Inflammatory macrophage (primary cell): Measurements from ENCODE around the gene ABCB7.
"Not testable (repeated sequence)": the region's sequence is repeated elsewhere in the genome, so short reads cannot be mapped to it uniquely, and the experiment has no call there.

Experiments used
- DNase-seq, 2 donors: peaks; one replicate each; pipeline ENCODE4 v3.0.0-alpha.2; 2020 to 2022
- total RNA-seq, 18 experiments: gene quantifications; one replicate each; lab custom pipeline; 2026; ENCODE audit warnings: mixed read lengths in 6 of 18, inconsistent platforms in 2 of 18; lab: John Stamatoyannopoulos, UW

The ABCB7 gene
- 14.6 to 49.6 (median 35.4) reads per million in 18 experiments for total RNA-seq

GRCh38 chrX:75155827-75156525, at the start of gene ABCB7:
ABCB7 (minus strand) TSS chrX:75156283; CDS start chrX:75156272, 11 bp downstream.
- peak; percentile 54 to 61 for DNase-seq

- DNase-seq = not testable (repeated sequence)
Observed at GRCh38 chrX:75188415-75189206, 32.5 kb upstream of the ABCB7 start.

GRCh38 chrX:75181721-75182120, 25.6 kb upstream of the ABCB7 start:
- DNase-seq = no peak

GRCh38 chrX:75179536-75180293, 23.6 kb upstream of the ABCB7 start:
- not testable (repeated sequence) for DNase-seq

GRCh38 chrX:75172257-75172890, 16.3 kb upstream of the ABCB7 start:
- DNase-seq = not testable (repeated sequence)

GRCh38 chrX:75158054-75158453, 2.0 kb upstream of the ABCB7 start:
- no peak for DNase-seq

GRCh38 chrX:75156531-75156945, 455 bp upstream of the ABCB7 start:
- peak in 1 of 2 donors; percentile 1 for DNase-seq

GRCh38 chrX:75155447-75155826, 646 bp downstream of the ABCB7 start:
- DNase-seq = peak in 1 of 2 donors; percentile 6

- DNase-seq = no peak
Observed at GRCh38 chrX:75154871-75155270, 1.2 kb downstream of the ABCB7 start.

- DNase-seq = no peak
Observed at GRCh38 chrX:75151827-75152592, 4.1 kb downstream of the ABCB7 start.

GRCh38 chrX:75149654-75150053, 6.4 kb downstream of the ABCB7 start:
- DNase-seq = no peak

- DNase-seq = no peak
Observed at GRCh38 chrX:75132672-75133071, 23.4 kb downstream of the ABCB7 start.

- DNase-seq = no peak
Observed at GRCh38 chrX:75131973-75132627, 24.0 kb downstream of the ABCB7 start.

- DNase-seq = not testable (repeated sequence)
Observed at GRCh38 chrX:75129069-75129468, 27.0 kb downstream of the ABCB7 start.

- no peak for DNase-seq
Observed at GRCh38 chrX:75118296-75118695, 37.8 kb downstream of the ABCB7 start.

- DNase-seq = no peak
Observed at GRCh38 chrX:75115707-75116413, 40.2 kb downstream of the ABCB7 start.

- no peak for DNase-seq
Observed at GRCh38 chrX:75114638-75115037, 41.4 kb downstream of the ABCB7 start.

- DNase-seq = no peak
Observed at GRCh38 chrX:75113664-75114063, 42.4 kb downstream of the ABCB7 start.

- no peak for DNase-seq
Observed at GRCh38 chrX:75107863-75108509, 48.1 kb downstream of the ABCB7 start.

- no peak for DNase-seq
Observed at GRCh38 chrX:75106772-75107171, 49.3 kb downstream of the ABCB7 start.
